Neutrophil (primary cell): ENCODE measurements around the gene PIWIL4.

ENCODE experiments used
- H3K27ac ChIP-seq: fragments of 200-600 bp; sonication (generic); 2 replicates; pipeline ENCODE4 v1.5.1; 2016; ENCODE audit warnings: mild to moderate bottlenecking, moderate library complexity
- H3K27me3 ChIP-seq: fragments of 200-600 bp; sonication (generic); 2 replicates; pipeline ENCODE4 v1.6.0; 2016; ENCODE audit warnings: mild to moderate bottlenecking
- H3K36me3 ChIP-seq: fragments of 200-600 bp; sonication (generic); 2 replicates; pipeline ENCODE4 v1.5.1; 2017
- H3K4me1 ChIP-seq, 2 experiments: fragments of 200-600 bp in 1 of 2; sonication (generic) in 1 of 2; 1 replicate in 1 of 2; 2 replicates in 1 of 2; pipeline versions ENCODE4 v1.5.1 to v1.6.1; 2013 to 2016; ENCODE audit warnings: low read depth in 1 of 2, low read length in 1 of 2, mild to moderate bottlenecking in 1 of 2, moderate library complexity in 1 of 2; ENCODE audit not compliant: control insufficient read depth in 1 of 2, insufficient read depth in 1 of 2
- H3K4me3 ChIP-seq, 2 experiments: fragments of 200-600 bp in 1 of 2; sonication (generic) in 1 of 2; 1 replicate in 1 of 2; 2 replicates in 1 of 2; pipeline ENCODE4 v1.5.1; 2013 to 2016; ENCODE audit warnings: low read depth in 1 of 2, low read length in 1 of 2, mild to moderate bottlenecking in 1 of 2, moderate library complexity in 1 of 2
- H3K9me3 ChIP-seq: fragments of 200-600 bp; sonication (generic); 2 replicates; pipeline ENCODE4 v1.5.1; 2016
- CTCF ChIP-seq: fragments of 200-600 bp; sonication (generic); IDR thresholded peaks from 2 replicates; pipeline ENCODE4 v1.5.1; 2016; ENCODE audit warnings: antibody characterized with exemption

PIWIL4 gene

GRCh38 chr11:94525546-94526324 is 41.4 kb upstream of the PIWIL4 start:
- H3K27me3 ChIP-seq: no peaks in the 10 kb centered on the region
- H3K9me3 ChIP-seq: no peaks in the 10 kb centered on the region
- H3K36me3 ChIP-seq: no peaks in the 10 kb centered on the region
- H3K4me1 ChIP-seq: peaks cover 3 to 10% of the 10 kb centered on the region in 2 experiments
- TF ChIP-seq CTCF: no peak
- H3K4me3 ChIP-seq: no peak overlapping the region
- no peak overlapping the region for H3K27ac ChIP-seq

GRCh38 chr11:94526645-94527438 is 40.3 kb upstream of the PIWIL4 start:
- Histone ChIP-seq H3K4me3 (no peak overlapping the region), H3K4me1 (peaks cover 3 to 10% of the 10 kb centered on the region in 2 experiments), H3K9me3 (no peaks in the 10 kb centered on the region), H3K27me3 (no peaks in the 10 kb centered on the region), H3K36me3 (no peaks in the 10 kb centered on the region), H3K27ac (peak overlapping the region; percentile 37)
- no peak for TF ChIP-seq CTCF

- no peak for TF ChIP-seq CTCF
- no peaks in the 10 kb centered on the region for H3K27me3 ChIP-seq
- H3K9me3 ChIP-seq: no peaks in the 10 kb centered on the region
- no peak overlapping the region for H3K27ac ChIP-seq
- H3K4me3 ChIP-seq: no peak overlapping the region
- peaks cover 3 to 10% of the 10 kb centered on the region in 2 experiments for H3K4me1 ChIP-seq
- no peaks in the 10 kb centered on the region for H3K36me3 ChIP-seq
Measured at GRCh38 chr11:94528551-94528950, 38.6 kb upstream of the PIWIL4 start.

GRCh38 chr11:94532211-94532610 is 35.0 kb upstream of the PIWIL4 start:
- Histone ChIP-seq H3K27me3 (no peaks in the 10 kb centered on the region), H3K9me3 (no peaks in the 10 kb centered on the region), H3K36me3 (no peaks in the 10 kb centered on the region), H3K4me1 (no peaks in the 10 kb centered on the region), H3K27ac (no peak overlapping the region), H3K4me3 (no peak overlapping the region)
- TF ChIP-seq CTCF: no peak

GRCh38 chr11:94533206-94533605 is 34.0 kb upstream of the PIWIL4 start:
- Histone ChIP-seq H3K4me1 (peaks cover 0 to 6% of the 10 kb centered on the region in 2 experiments), H3K4me3 (no peak overlapping the region), H3K9me3 (no peaks in the 10 kb centered on the region), H3K27me3 (no peaks in the 10 kb centered on the region), H3K27ac (no peak overlapping the region), H3K36me3 (no peaks in the 10 kb centered on the region)
- TF ChIP-seq CTCF: no peak
